Measurements from ENCODE around the gene KIAA1671. TPM values are rescaled to one million over a fixed set of nuclear protein-coding genes. Genes with fewer than 3 reads are reported as not detected.
A peak's percentile ranks its signal among the peaks of the same experiment; 100 is the strongest.

Gene KIAA1671
- total and polyA plus RNA-seq, 4 donors = 8.7 to 35.9 (median 19.1) TPM

- H3K27me3 ChIP-seq (ENCODE audit: control insufficient read depth in 4 of 4, insufficient read depth in 4 of 4, low read length in 3 of 4) = no peaks in the 10 kb centered on the region
- H3K36me3 ChIP-seq (ENCODE audit: control insufficient read depth in 4 of 4, insufficient read depth in 3 of 4, low read depth in 1 of 4, low read length in 3 of 4) = peaks cover 0 to 3% (median 0%) of the 10 kb centered on the region in 4 donors
- peak in 1 of 2 donors; percentile 3 for TF ChIP-seq RAD21 (IDR thresholded peaks at IDR 0.05)
- TF ChIP-seq ZBTB33 (IDR thresholded peaks at IDR 0.05) = no peak
- no peak for TF ChIP-seq REST (IDR thresholded peaks at IDR 0.05)
- TF ChIP-seq GABPA (IDR thresholded peaks at IDR 0.05 in 1 of 2, conservative IDR thresholded peaks at IDR 0.05 in 1 of 2) = no peak
- peak; percentile 23 to 44 for TF ChIP-seq HNF4A (conservative IDR thresholded peaks at IDR 0.05)
- TF ChIP-seq TAF1 (conservative IDR thresholded peaks at IDR 0.05) = peak; percentile 10
- WGBS = 12% methylated on average over 35 of the region's 35 CpGs
- peaks cover 0 to 3% (median 0%) of the 10 kb centered on the region in 4 donors for H3K9me3 ChIP-seq (ENCODE audit: control insufficient read depth in 4 of 4, low read length in 3 of 4)
- DNase-seq (ENCODE audit: low spot score) = no peak
- H3K4me3 ChIP-seq (ENCODE audit: low read depth in 1 of 3, low read length in 3 of 3) = peak overlapping the region; percentile 54 to 96 (median 89)
- peak overlapping the region; percentile 66 to 99 for H3K9ac ChIP-seq (ENCODE audit: low read depth in 1 of 2, low read length in 2 of 2)
- peaks cover 3 to 44% (median 30%) of the 10 kb centered on the region in 4 donors for H3K4me1 ChIP-seq (ENCODE audit: control insufficient read depth in 4 of 4, insufficient read depth in 4 of 4, low read length in 3 of 4)
- H3K27ac ChIP-seq (ENCODE audit: low read depth in 1 of 2, low read length in 2 of 2) = peak overlapping the region; percentile 92 to 94
These were observed 159.3 kb downstream of the KIAA1671 start for GRCh38 chr22:25111579-25112517.

- H3K4me1 ChIP-seq (ENCODE audit: control insufficient read depth in 4 of 4, insufficient read depth in 4 of 4, low read length in 3 of 4) = peaks cover 3 to 44% (median 30%) of the 10 kb centered on the region in 4 donors
- H3K9me3 ChIP-seq (ENCODE audit: control insufficient read depth in 4 of 4, low read length in 3 of 4) = peaks cover 0 to 3% (median 0%) of the 10 kb centered on the region in 4 donors
- peak overlapping the region; percentile 54 to 96 (median 89) for H3K4me3 ChIP-seq (ENCODE audit: low read depth in 1 of 3, low read length in 3 of 3)
- no peaks in the 10 kb centered on the region for H3K27me3 ChIP-seq (ENCODE audit: control insufficient read depth in 4 of 4, insufficient read depth in 4 of 4, low read length in 3 of 4)
- TF ChIP-seq TAF1 (conservative IDR thresholded peaks at IDR 0.05) (peak; percentile 33), JUND (IDR thresholded peaks at IDR 0.05) (no peak), MAX (IDR thresholded peaks at IDR 0.05) (peak; percentile 10), YY1 (IDR thresholded peaks at IDR 0.05) (peak; percentile 31), HNF4A (conservative IDR thresholded peaks at IDR 0.05) (peak in 1 of 2 donors; percentile 7)
- DNase-seq (ENCODE audit: low spot score) = no peak
- peaks cover 0 to 3% (median 0%) of the 10 kb centered on the region in 4 donors for H3K36me3 ChIP-seq (ENCODE audit: control insufficient read depth in 4 of 4, insufficient read depth in 3 of 4, low read depth in 1 of 4, low read length in 3 of 4)
- peak overlapping the region; percentile 66 to 99 for H3K9ac ChIP-seq (ENCODE audit: low read depth in 1 of 2, low read length in 2 of 2)
- H3K27ac ChIP-seq (ENCODE audit: low read depth in 1 of 2, low read length in 2 of 2) = peak overlapping the region; percentile 92 to 94
- WGBS = 23% methylated on average over 20 of the region's 20 CpGs
These were observed 160.2 kb downstream of the KIAA1671 start for GRCh38 chr22:25112538-25113253.

Measured in liver (tissue), 9 donors.